HG02759 (cell line): ENCODE data around the gene ADGRF1.
"Not testable (repeated sequence)": the region's sequence is repeated elsewhere in the genome, so short reads cannot be mapped to it uniquely, and the experiment has no call there.

Experiments used
- ATAC-seq: cut with Tn5 transposase; IDR thresholded peaks from one replicate; pipeline ENCODE4 v1.9.1; 2021; ENCODE audit warnings: mild to moderate bottlenecking, moderate library complexity; ENCODE audit not compliant: unreplicated experiment

The ADGRF1 gene

GRCh38 chr6:47061309-47062300, 19.5 kb upstream of the ADGRF1 start:
- no peak for ATAC-seq

- no peak for ATAC-seq
These were observed 17.2 kb upstream of the ADGRF1 start for GRCh38 chr6:47059216-47059885.

- no peak for ATAC-seq
These were observed 15.9 kb upstream of the ADGRF1 start for GRCh38 chr6:47057830-47058540.

GRCh38 chr6:47056832-47057231, 14.7 kb upstream of the ADGRF1 start:
- ATAC-seq: no peak

GRCh38 chr6:47054302-47054701, 12.2 kb upstream of the ADGRF1 start:
- not testable (repeated sequence) for ATAC-seq

GRCh38 chr6:47048638-47049037, 6.5 kb upstream of the ADGRF1 start:
- ATAC-seq: no peak

- ATAC-seq: peak; percentile 81
These were observed 5.6 kb upstream of the ADGRF1 start for GRCh38 chr6:47047479-47048407.

GRCh38 chr6:47047097-47047478, 5.0 kb upstream of the ADGRF1 start:
- ATAC-seq: no peak

GRCh38 chr6:47044397-47044796, 2.3 kb upstream of the ADGRF1 start:
- no peak for ATAC-seq

- no peak for ATAC-seq
These were observed 1.2 kb upstream of the ADGRF1 start for GRCh38 chr6:47043286-47043685.

GRCh38 chr6:47041741-47042140, 391 bp downstream of the ADGRF1 start:
- ATAC-seq: no peak

- ATAC-seq: no peak
These were observed 7.2 kb downstream of the ADGRF1 start for GRCh38 chr6:47034926-47035325.

GRCh38 chr6:47034421-47034820, 7.7 kb downstream of the ADGRF1 start:
- no peak for ATAC-seq

GRCh38 chr6:47032974-47033765, 9.0 kb downstream of the ADGRF1 start:
- ATAC-seq: no peak

- no peak for ATAC-seq
These were observed 10.5 kb downstream of the ADGRF1 start for GRCh38 chr6:47031656-47032055.

- ATAC-seq: no peak
These were observed 12.1 kb downstream of the ADGRF1 start for GRCh38 chr6:47029865-47030561.

- no peak for ATAC-seq
These were observed 13.2 kb downstream of the ADGRF1 start for GRCh38 chr6:47028835-47029360.

GRCh38 chr6:47027315-47027714, 14.8 kb downstream of the ADGRF1 start:
- ATAC-seq: no peak

- no peak for ATAC-seq
These were observed 15.5 kb downstream of the ADGRF1 start for GRCh38 chr6:47026679-47027078.
